GM18951 (cell line): ENCODE data around the gene PTPRM.

Source experiments
- POLR2A ChIP-seq: IDR thresholded peaks from 4 replicates; pipeline ENCODE4 v1.6.1; 2011; ENCODE audit warnings: mild to moderate bottlenecking; ENCODE audit not compliant: insufficient read length, insufficient read depth; ENCODE audit errors: extremely low read depth
- in situ Hi-C: fragments of 300-500 bp; cut with MboI; formaldehyde crosslinking; loops from one replicate; pipeline ENCODE4 v1.12.0; 2022; ENCODE audit warnings: low sequenced_read_pairs, mixed read lengths, inconsistent platforms; ENCODE audit not compliant: unreplicated experiment

PTPRM gene

GRCh38 chr18:7805880-7806279 is 238.8 kb downstream of the PTPRM start:
- TF ChIP-seq POLR2A, result no peak
- in situ Hi-C loops, result no loop called here

- in situ Hi-C loops, result no loop called here
- no peak for TF ChIP-seq POLR2A
These were observed 240.9 kb downstream of the PTPRM start for GRCh38 chr18:7807936-7808453.

GRCh38 chr18:7808992-7809391 is 241.9 kb downstream of the PTPRM start:
- TF ChIP-seq POLR2A, result no peak
- in situ Hi-C loops, result no loop called here

- TF ChIP-seq POLR2A, result no peak
- in situ Hi-C loops, result no loop called here
These were observed 242.3 kb downstream of the PTPRM start for GRCh38 chr18:7809455-7809854.

GRCh38 chr18:7809978-7810377 is 242.9 kb downstream of the PTPRM start:
- no peak for TF ChIP-seq POLR2A
- in situ Hi-C loops, result no loop called here

GRCh38 chr18:7812431-7813063 is 245.4 kb downstream of the PTPRM start:
- no peak for TF ChIP-seq POLR2A
- in situ Hi-C loops, result no loop called here

- TF ChIP-seq POLR2A, result no peak
- in situ Hi-C loops, result no loop called here
These were observed 246.0 kb downstream of the PTPRM start for GRCh38 chr18:7813131-7813530.

- no peak for TF ChIP-seq POLR2A
- in situ Hi-C loops, result no loop called here
These were observed 247.7 kb downstream of the PTPRM start for GRCh38 chr18:7814754-7815315.

GRCh38 chr18:7815787-7816186 is 248.7 kb downstream of the PTPRM start:
- TF ChIP-seq POLR2A, result no peak
- in situ Hi-C loops, result no loop called here

GRCh38 chr18:7817575-7818230 is 250.6 kb downstream of the PTPRM start:
- in situ Hi-C loops, result no loop called here
- TF ChIP-seq POLR2A, result no peak

- TF ChIP-seq POLR2A, result no peak
- in situ Hi-C loops, result no loop called here
These were observed 254.7 kb downstream of the PTPRM start for GRCh38 chr18:7821784-7822183.

GRCh38 chr18:7822435-7823331 is 255.6 kb downstream of the PTPRM start:
- in situ Hi-C loops, result no loop called here
- no peak for TF ChIP-seq POLR2A

- no peak for TF ChIP-seq POLR2A
- in situ Hi-C loops, result no loop called here
These were observed 257.9 kb downstream of the PTPRM start for GRCh38 chr18:7824970-7825369.
